HepG2 (cell line): ENCODE data around the gene RBM3. TPM values are rescaled to one million over a fixed set of nuclear protein-coding genes. Genes with fewer than 3 reads are reported as not detected.

Experiments used
- ATAC-seq: fragments of 200-7000 bp; cut with Tn5 transposase; 3 replicates; pipeline ENCODE4 v1.9.1; 2020; ENCODE audit warnings: mild to moderate bottlenecking, moderate library complexity
- BruUV-seq: library from RNA; stranded (reverse); fragments of 400-500 nt; replicated peaks from 2 replicates; lab custom pipeline; 2021; lab: Mats Ljungman, UMichigan
- CTCF ChIA-PET: fragments of 300-600 bp; formaldehyde crosslinking; extraction: SDS; loops from one replicate; lab custom pipeline; 2021; ENCODE audit warnings: low total read pairs, inconsistent platforms, low intra/inter-chr PET ratio; lab: Yijun Ruan, JAX
- POLR2A ChIA-PET: fragments of 350-600 bp; sonication (Branson Sonifier 250); formaldehyde crosslinking; loops from one replicate; lab custom pipeline; 2020; ENCODE audit warnings: antibody characterized with exemption, inconsistent platforms; lab: Yijun Ruan, JAX
- DNase-seq: peaks from one replicate; pipeline ENCODE4 v3.0.0-alpha.2; 2015; ENCODE audit warnings: low spot score
- FAIRE-seq: peaks from 3 replicates; lab custom pipeline; 2011; peaks lifted over from hg19 to GRCh38; lab: Jason Lieb, UNC
- H2AFZ ChIP-seq: one replicate; pipeline ENCODE4 v1.6.1; 2011; ENCODE audit warnings: low read length, inconsistent platforms
- H3K27ac ChIP-seq: fragments of 300-600 bp; 3 replicates; pipeline ENCODE4 v1.8.0; 2011; ENCODE audit warnings: mixed run types, mild to moderate bottlenecking, mixed read lengths, low read length, inconsistent platforms; ENCODE audit not compliant: insufficient read depth; ENCODE audit errors: extremely low read length
- H3K27me3 ChIP-seq, 2 experiments: fragments of 200-600 bp in 1 of 2; 2 replicates in 1 of 2; 3 replicates in 1 of 2; pipeline versions ENCODE4 v1.6.0 to v1.8.0; 2011; ENCODE audit warnings: low read length in 2 of 2, mild to moderate bottlenecking in 2 of 2, moderate library complexity in 2 of 2, inconsistent platforms in 1 of 2; ENCODE audit not compliant: insufficient read depth in 2 of 2, control insufficient read depth in 1 of 2
- H3K36me3 ChIP-seq, 2 experiments: fragments of 200-600 bp in 1 of 2; replicated peaks in 1 of 2; 2 replicates in 1 of 2; 3 replicates in 1 of 2; pipeline versions ENCODE4 v1.5.1 to v1.8.0; 2011; ENCODE audit warnings: low read length in 2 of 2, inconsistent platforms in 1 of 2; ENCODE audit not compliant: insufficient read depth in 2 of 2, control insufficient read depth in 1 of 2
- H3K4me1 ChIP-seq: 2 replicates; pipeline ENCODE4 v1.5.1; 2012; ENCODE audit warnings: low read length, inconsistent platforms; ENCODE audit not compliant: insufficient read depth
- H3K4me2 ChIP-seq: 2 replicates; pipeline ENCODE4 v1.6.0; 2011; ENCODE audit warnings: low read depth, low read length, inconsistent platforms
- H3K4me3 ChIP-seq, 3 experiments: fragments of 200-600 bp in 1 of 3; sonication (generic), shearing (Covaris generic) in 1 of 3; replicated peaks in 1 of 3; 2 replicates each; pipeline ENCODE4 v1.5.1; 2011 to 2016; ENCODE audit warnings: low read length in 3 of 3, inconsistent platforms in 2 of 3, low read depth in 2 of 3, mild to moderate bottlenecking in 2 of 3, control low read depth in 1 of 3, mixed read lengths in 1 of 3; ENCODE audit not compliant: insufficient read depth in 1 of 3
- H3K79me2 ChIP-seq: one replicate; pipeline ENCODE4 v1.6.1; 2011; ENCODE audit warnings: low read length, inconsistent platforms; ENCODE audit not compliant: insufficient read depth
- H3K9ac ChIP-seq: 2 replicates; pipeline ENCODE4 v1.6.0; 2011; ENCODE audit warnings: mild to moderate bottlenecking, low read depth, low read length, inconsistent platforms; ENCODE audit not compliant: insufficient read depth
- H3K9me3 ChIP-seq: 2 replicates; pipeline ENCODE4 v1.5.1; 2012; ENCODE audit warnings: mild to moderate bottlenecking, low read length
- H4K20me1 ChIP-seq: 2 replicates; pipeline ENCODE4 v1.6.0; 2011; ENCODE audit warnings: inconsistent platforms, mild to moderate bottlenecking, low read length, moderate library complexity; ENCODE audit not compliant: insufficient read depth
- FOSL1 ChIP-seq: sonication (generic); formaldehyde crosslinking; IDR thresholded peaks from 2 replicates; pipeline ENCODE4 v1.9.0; 2021; ENCODE audit warnings: missing genetic modification reagents, borderline replicate concordance
- KDM6A ChIP-seq: IDR thresholded peaks from 2 replicates; pipeline ENCODE4 v1.6.1; 2016; ENCODE audit warnings: low read depth
- MTA3 ChIP-seq: sonication (generic); formaldehyde crosslinking; IDR thresholded peaks from 2 replicates; pipeline ENCODE4 v1.4.0; 2020; ENCODE audit warnings: missing genetic modification reagents
- PRDM15 ChIP-seq: sonication (generic); formaldehyde crosslinking; IDR thresholded peaks from 2 replicates; pipeline ENCODE4 v1.4.0; 2020; ENCODE audit warnings: missing genetic modification reagents
- ZKSCAN8 ChIP-seq: IDR thresholded peaks from 2 replicates; pipeline ENCODE4 v1.6.1; 2016; ENCODE audit warnings: borderline replicate concordance, missing genetic modification reagents, missing compliant biosample characterization
- ZNF180 ChIP-seq: sonication (generic); formaldehyde crosslinking; IDR thresholded peaks from 2 replicates; pipeline ENCODE4 v1.4.0; 2020; ENCODE audit warnings: low read depth, missing genetic modification reagents, borderline replicate concordance
- ZNF326 ChIP-seq: sonication (generic); formaldehyde crosslinking; IDR thresholded peaks from 2 replicates; pipeline ENCODE4 v1.4.0; 2020; ENCODE audit warnings: missing genetic modification reagents, borderline replicate concordance
- ZNF577 ChIP-seq: sonication (generic); formaldehyde crosslinking; IDR thresholded peaks from 2 replicates; pipeline ENCODE4 v1.4.0; 2020; ENCODE audit warnings: mild to moderate bottlenecking, low read depth, missing genetic modification reagents, borderline replicate concordance
- ZNF710 ChIP-seq: sonication (generic); formaldehyde crosslinking; IDR thresholded peaks from 2 replicates; pipeline ENCODE4 v1.5.0; 2020; ENCODE audit warnings: mild to moderate bottlenecking, missing genetic modification reagents, borderline replicate concordance
- ZNF879 ChIP-seq: sonication (generic); formaldehyde crosslinking; IDR thresholded peaks from 2 replicates; pipeline ENCODE4 v1.8.1; 2023; ENCODE audit warnings: missing genetic modification reagents
- ZSCAN20 ChIP-seq: sonication (generic); formaldehyde crosslinking; IDR thresholded peaks from 2 replicates; pipeline ENCODE4 v1.4.0; 2020; ENCODE audit warnings: missing genetic modification reagents, mild to moderate bottlenecking, borderline replicate concordance
- WGBS: methylation state at CpG from one replicate; pipeline ENCODE4 v1.1.6; 2017; ENCODE audit warnings: low lambda C conversion rate; 5-methylcytosine and 5-hydroxymethylcytosine counted together
- in situ Hi-C: cut with HindIII; loops from 2 replicates; pipeline ENCODE4 v1.10.0; 2017; ENCODE audit warnings: low pct_unique_long_range_greater_than_20kb; ENCODE audit not compliant: extremely low pct_ligation_motif_present
- intact Hi-C: fragments of 100-400 bp; cut with micrococcal nuclease; formaldehyde crosslinking; loops from one replicate; pipeline ENCODE4 v1.10.0; 2022; ENCODE audit not compliant: unreplicated experiment
- polyA plus RNA-seq, 8 experiments: library from polyadenylated mRNA; depleted of rRNA in 3 of 8; stranded (reverse) in 7 of 8; unstranded in 1 of 8; fragments of >200 nt; fragmentation: Illumina TruSeq in 4 of 8; extraction: Trizol in 4 of 8; gene quantifications; 2 replicates each; pipeline versions ENCODE4 v1.2.1 to v1.2.3, GENCODE V29; 2011 to 2016; ENCODE audit warnings: low read depth in 4 of 8, missing spikeins in 1 of 8, mixed read lengths in 1 of 8; ENCODE audit not compliant: insufficient read depth in 1 of 8
- total RNA-seq, 5 experiments: library from RNA; depleted of rRNA; stranded (reverse); fragments of >200 nt; fragmentation: Illumina TruSeq; extraction: Trizol; gene quantifications; 2 replicates each; pipeline ENCODE4 v1.2.3, GENCODE V29; 2016; ENCODE audit warnings: low read depth in 1 of 5
- TF ChIP-seq, protein P1 (sequence below): sonication (generic); formaldehyde crosslinking; IDR thresholded peaks from 2 replicates; pipeline ENCODE4 v1.5.0; 2020; ENCODE audit warnings: mild to moderate bottlenecking, missing genetic modification reagents
- TF ChIP-seq, protein P2 (sequence below): sonication (generic); formaldehyde crosslinking; IDR thresholded peaks from 2 replicates; pipeline ENCODE4 v1.4.0; 2020; ENCODE audit warnings: mild to moderate bottlenecking, missing genetic modification reagents

RBM3 gene
- total and polyA plus RNA-seq, 2 of the 13 experiments (the other 11 are each of a cell fraction or from before 2014, with no cell fraction given): 123 to 182 TPM

DNA sequence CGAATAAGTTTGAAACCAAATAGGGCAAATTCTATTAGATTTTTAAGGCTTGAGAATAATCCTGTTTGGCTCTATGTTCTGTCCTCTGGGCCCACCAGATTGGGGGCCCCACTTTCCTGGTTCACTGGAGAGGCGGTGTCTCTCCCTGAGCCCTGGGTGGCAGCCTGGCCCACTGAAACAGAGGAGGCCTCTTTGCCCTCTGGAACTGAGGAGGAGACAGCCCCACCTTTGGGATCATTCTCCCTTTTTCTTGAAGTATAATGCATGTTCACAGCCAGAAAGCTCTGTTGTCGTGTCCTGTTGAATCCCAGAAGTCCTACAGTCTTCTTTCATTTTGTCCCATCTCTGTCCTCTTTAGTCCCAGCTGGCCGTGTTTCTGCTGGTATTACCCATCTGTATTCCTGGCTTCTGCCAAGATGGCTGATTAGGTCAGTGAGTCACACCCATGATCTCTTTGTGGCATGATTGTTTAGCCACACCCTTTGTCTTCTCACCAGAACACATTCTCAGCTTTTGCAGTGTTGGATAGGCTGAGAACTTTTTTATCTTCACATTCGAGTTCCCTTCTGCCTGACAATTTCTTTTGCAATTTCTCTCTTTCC, 42.8 kb upstream of the RBM3 start:
- H4K20me1 ChIP-seq: no peaks in the 10 kb centered on the region
- no TSS peak for BruUV-seq
- peak; percentile 21 for FAIRE-seq
- CTCF ChIA-PET: no interaction called here
- peaks cover 1 to 12% of the 10 kb centered on the region in 2 experiments; a peak in 2 of 5 replicates for H3K36me3 ChIP-seq
- H3K4me2 ChIP-seq: no peak overlapping the region
- ATAC-seq: no peak; the same call in 2 of the 3 replicates
- no peaks in the 10 kb centered on the region for H3K9me3 ChIP-seq
- intact Hi-C loops (loop anchor here (10.0 kb wide), 1 partner anchor 57 kb away; the partner anchor contains the start of genes FTSJ1 and SLC38A5), in situ Hi-C loops (no loop called here)
- POLR2A ChIA-PET: interaction anchor here (2.1 kb wide), 1 partner anchor 9 kb away, joined by 6 read pairs; the partner anchor contains the start of gene EBP
- H3K9ac ChIP-seq: no peak overlapping the region
- no peak overlapping the region for H3K27ac ChIP-seq
- no peak overlapping the region for H2AFZ ChIP-seq
- H3K79me2 ChIP-seq: no peaks in the 10 kb centered on the region
- peaks cover 9% of the 10 kb centered on the region for H3K4me1 ChIP-seq
- H3K27me3 ChIP-seq: no peaks in the 10 kb centered on the region
- WGBS: 77% methylated on average over 4 of the region's 5 CpGs
- H3K4me3 ChIP-seq: no peak overlapping the region
- no peak for DNase-seq
- TF ChIP-seq ZKSCAN8 (CRISPR knock-in tag) (no peak), ZNF577 (CRISPR knock-in tag) (no peak), KDM6A (no peak), PRDM15 (CRISPR knock-in tag) (no peak), FOSL1 (no peak), ZNF879 (CRISPR knock-in tag) (no peak), ZNF710 (CRISPR knock-in tag) (no peak), ZNF326 (CRISPR knock-in tag) (no peak), MTA3 (CRISPR knock-in tag) (no peak), ZNF180 (CRISPR knock-in tag) (no peak), ZSCAN20 (no peak)
- TF ChIP-seq, protein P1, sequence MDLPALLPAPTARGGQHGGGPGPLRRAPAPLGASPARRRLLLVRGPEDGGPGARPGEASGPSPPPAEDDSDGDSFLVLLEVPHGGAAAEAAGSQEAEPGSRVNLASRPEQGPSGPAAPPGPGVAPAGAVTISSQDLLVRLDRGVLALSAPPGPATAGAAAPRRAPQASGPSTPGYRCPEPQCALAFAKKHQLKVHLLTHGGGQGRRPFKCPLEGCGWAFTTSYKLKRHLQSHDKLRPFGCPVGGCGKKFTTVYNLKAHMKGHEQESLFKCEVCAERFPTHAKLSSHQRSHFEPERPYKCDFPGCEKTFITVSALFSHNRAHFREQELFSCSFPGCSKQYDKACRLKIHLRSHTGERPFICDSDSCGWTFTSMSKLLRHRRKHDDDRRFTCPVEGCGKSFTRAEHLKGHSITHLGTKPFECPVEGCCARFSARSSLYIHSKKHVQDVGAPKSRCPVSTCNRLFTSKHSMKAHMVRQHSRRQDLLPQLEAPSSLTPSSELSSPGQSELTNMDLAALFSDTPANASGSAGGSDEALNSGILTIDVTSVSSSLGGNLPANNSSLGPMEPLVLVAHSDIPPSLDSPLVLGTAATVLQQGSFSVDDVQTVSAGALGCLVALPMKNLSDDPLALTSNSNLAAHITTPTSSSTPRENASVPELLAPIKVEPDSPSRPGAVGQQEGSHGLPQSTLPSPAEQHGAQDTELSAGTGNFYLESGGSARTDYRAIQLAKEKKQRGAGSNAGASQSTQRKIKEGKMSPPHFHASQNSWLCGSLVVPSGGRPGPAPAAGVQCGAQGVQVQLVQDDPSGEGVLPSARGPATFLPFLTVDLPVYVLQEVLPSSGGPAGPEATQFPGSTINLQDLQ (CRISPR knock-in tag): no peak
- TF ChIP-seq, protein P2, sequence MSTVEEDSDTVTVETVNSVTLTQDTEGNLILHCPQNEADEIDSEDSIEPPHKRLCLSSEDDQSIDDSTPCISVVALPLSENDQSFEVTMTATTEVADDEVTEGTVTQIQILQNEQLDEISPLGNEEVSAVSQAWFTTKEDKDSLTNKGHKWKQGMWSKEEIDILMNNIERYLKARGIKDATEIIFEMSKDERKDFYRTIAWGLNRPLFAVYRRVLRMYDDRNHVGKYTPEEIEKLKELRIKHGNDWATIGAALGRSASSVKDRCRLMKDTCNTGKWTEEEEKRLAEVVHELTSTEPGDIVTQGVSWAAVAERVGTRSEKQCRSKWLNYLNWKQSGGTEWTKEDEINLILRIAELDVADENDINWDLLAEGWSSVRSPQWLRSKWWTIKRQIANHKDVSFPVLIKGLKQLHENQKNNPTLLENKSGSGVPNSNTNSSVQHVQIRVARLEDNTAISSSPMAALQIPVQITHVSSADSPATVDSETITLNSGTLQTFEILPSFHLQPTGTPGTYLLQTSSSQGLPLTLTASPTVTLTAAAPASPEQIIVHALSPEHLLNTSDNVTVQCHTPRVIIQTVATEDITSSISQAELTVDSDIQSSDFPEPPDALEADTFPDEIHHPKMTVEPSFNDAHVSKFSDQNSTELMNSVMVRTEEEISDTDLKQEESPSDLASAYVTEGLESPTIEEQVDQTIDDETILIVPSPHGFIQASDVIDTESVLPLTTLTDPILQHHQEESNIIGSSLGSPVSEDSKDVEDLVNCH: no peak
